NCI-H446 (cell line): Measurements from ENCODE around the gene MYEF2.

ENCODE experiments used
- DNase-seq, 2 experiments: peaks; one replicate each; lab custom pipeline; 2025; lab: John Stamatoyannopoulos, UW

The MYEF2 gene

DNA sequence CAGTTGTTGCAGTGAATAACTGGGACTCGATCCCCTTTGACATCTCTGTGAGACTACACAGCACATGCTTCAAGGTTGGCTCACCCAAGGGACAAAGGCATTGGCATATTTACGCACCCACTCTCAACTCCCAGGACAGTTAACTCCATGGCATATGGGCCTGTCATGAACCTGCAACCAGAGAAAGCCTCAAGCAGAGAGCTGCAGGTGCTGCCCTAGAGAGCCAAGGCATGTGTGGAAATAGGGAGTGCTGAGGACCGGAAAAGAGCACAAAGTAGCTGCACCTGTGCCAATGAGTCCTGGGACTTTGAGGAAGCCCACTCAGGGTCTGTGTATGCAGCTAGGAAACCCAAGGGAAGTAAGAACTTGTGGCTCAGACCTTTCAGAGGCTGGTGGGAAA is 90.3 kb downstream of the MYEF2 start:
- no peak for DNase-seq

DNA sequence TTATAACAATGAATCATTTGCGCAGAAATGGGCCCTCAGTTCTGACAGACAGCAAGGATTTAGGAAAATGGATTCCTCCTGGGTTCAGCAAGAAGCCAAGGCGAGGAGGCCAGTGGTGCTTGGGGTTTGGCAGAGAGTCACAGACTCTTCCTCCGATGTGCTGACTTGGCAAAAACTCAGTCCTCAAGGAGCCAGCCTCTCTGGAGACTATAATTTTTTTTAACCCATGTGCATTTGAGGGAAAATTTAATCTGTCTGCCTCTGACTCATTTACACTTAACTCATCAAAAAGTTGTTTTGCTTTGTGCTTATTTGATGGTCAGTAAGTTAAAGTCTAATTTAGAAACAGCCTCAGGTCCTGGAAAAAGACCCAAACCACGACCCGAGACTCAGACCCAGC is 91.5 kb downstream of the MYEF2 start:
- peak; percentile 37 to 80 for DNase-seq

DNA sequence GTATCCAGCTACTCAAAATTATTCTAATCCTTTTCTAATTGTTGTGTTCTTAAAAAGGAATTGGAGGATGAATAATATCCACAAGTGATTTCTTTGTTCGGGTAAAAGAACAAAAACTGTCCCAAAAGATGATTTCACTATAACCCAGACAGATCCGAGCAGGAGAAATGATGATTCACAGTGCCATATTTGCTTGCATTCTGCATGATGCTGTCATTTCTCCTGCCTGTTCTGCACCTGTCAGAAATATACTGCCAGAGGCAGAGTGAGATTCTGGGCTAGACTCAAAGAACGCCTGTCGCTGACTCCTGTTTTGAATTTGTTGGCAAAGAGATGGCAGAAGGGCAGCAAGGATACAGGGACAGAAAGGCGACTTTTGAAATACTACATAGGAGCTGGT is 92.0 kb downstream of the MYEF2 start:
- peak; percentile 32 to 76 for DNase-seq

GRCh38 chr15:48085591-48085930 is 92.5 kb downstream of the MYEF2 start:
- peak; percentile 40 to 76 for DNase-seq

DNA sequence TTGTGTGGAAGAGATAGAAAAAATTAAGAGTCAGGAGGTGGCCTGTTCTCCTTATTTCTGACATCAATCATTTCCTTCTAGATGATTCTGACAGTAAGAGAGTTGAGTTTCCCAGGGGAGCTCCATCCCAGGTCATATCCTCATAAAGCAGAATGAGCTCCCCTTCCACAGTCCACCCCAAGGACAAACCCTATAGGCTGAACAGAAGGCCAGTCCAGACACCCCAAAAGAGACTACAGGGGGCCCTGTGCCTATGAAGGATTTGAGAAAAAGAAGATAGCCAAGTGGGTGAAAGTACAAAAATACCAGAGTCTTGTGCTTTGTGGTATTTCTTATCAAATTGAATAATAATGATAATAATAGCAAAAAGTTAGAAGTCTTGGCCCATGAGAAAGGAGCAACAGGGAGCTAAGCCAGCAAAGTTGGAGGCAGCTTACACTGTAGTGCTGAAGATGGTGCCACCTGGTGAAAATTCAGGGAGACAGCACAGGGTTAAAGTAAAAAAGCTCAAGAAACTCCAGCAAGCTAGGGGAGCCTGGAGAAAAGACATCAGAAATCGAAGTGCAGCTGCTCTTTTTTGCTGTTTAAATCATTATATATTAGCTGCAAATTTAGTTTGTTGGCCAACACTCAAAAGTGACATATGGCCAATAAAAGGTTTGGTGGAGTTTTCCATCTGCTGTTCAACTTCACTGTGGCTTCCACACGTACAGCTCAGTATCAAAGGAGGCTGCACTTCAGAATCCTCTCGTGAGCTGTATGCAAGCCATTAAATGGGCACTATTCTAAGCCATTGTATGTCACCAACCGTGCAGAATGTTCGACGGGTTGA is 93.1 kb downstream of the MYEF2 start:
- DNase-seq: peak; percentile 50 to 85
